GM21717 (cell line): ENCODE data around the gene CSKMT.

ENCODE experiments used
- ATAC-seq: cut with Tn5 transposase; IDR thresholded peaks from one replicate; pipeline ENCODE4 v1.9.1; 2021; ENCODE audit warnings: mild to moderate bottlenecking, moderate library complexity; ENCODE audit not compliant: unreplicated experiment

Gene CSKMT

DNA sequence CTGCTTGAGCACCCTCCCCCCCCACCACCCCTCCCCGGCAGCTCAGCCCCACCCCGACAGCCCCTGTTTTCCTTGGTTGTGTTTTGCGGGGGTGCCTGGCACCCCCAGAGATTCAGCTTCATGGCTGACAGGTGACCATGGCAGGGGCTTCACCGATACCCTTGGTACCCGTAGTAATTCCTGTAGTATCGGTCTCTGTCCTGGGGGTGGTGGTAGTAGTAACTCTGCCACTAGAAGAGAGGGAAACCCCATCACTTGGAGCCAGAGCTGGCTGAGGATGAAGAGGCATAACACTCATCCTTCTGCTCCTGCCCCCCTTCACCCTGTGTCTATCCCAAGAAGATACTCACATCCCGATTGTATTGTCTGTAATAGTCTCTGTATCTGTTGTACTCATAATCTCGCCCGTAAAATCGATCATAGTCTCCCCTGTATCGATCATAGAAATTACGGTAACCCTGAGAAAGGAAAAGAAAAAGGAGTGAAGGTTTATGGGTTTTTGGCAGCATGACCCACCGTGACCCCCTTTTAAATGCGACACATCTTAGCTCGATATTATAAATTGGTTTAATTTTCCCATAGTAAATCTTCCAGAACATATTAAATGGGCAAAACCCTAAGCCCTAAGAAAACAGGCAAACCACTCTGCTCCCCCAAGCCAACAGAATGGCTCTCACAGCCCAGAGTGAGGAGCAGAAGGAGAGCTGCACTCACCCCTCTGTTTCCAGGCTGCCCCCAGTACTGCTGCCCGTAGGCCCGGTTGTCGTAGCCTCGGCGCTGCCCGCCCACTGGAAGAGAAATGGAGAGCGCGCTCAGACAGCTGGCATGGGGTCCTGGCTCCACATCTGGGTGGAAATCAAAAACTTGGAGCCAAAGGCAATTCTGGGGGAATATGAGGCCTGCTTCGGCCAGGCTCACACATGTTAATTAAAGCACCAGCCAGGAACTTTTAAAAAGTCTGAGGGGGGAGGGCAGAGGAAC lies 50.3 kb downstream of the CSKMT start:
- ATAC-seq, result no peak

DNA sequence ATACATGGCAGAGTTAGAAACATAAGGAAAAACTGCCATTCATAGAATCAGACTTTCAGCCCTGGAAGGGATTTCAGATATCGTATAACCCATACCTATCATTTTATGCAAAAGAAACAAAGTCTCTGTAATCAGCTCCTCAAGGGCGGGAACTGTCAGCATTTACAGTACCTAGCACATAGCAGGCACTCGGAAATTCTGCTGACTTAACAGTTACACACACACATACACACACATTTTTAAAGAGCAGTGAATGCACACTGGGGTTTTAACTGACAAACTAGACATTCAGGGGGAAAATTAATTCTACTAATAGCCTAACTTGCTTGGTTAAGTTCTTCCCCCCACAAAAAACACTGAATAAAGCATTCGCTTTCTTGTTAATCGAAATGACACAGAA lies 51.1 kb downstream of the CSKMT start:
- ATAC-seq, result no peak

DNA sequence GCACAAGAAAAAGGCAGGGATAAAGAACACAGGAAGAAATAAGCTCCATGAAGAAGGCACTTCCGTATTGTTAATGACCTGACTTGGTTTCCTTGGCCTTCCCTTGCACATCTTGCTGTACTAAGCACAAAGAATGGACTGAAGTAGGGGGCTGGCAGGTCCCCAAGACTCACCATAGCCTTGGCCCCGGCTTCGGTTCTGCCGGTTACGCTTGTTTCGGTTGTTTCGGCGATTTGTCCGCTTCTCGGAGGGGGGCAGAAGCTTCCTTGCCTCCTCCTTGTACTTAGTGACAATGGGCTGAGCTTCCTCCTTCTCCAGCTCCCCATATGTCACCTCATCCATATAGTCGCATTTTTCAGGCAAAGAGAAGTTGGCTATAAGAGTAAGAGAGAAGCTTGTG lies 51.7 kb downstream of the CSKMT start:
- no peak for ATAC-seq
